NT2/D1 (cell line): ENCODE data around the gene LTBP1.

ENCODE experiments used
- YY1 ChIP-seq: IDR thresholded peaks from 2 replicates; pipeline ENCODE4 v1.6.1; 2011; ENCODE audit not compliant: insufficient read length, insufficient read depth
- ZNF274 ChIP-seq: IDR thresholded peaks from 2 replicates; pipeline ENCODE4 v1.6.1; 2011; ENCODE audit warnings: mild to moderate bottlenecking, low read depth, low read length

GRCh38 chr2:33040541-33040940 is 93.8 kb downstream of the LTBP1 start:
- no peak for TF ChIP-seq ZNF274
- no peak for TF ChIP-seq YY1
